ENCODE results near the gene TSEN15. TPM values are rescaled to one million over a fixed set of nuclear protein-coding genes. Genes with fewer than 3 reads are reported as not detected.

The TSEN15 gene
- total RNA-seq, 1 experiment from 2014 or later: 167 TPM

GRCh38 chr1:184101571-184101970, 50.0 kb downstream of the TSEN15 start:
- DNase-seq (ENCODE audit: low spot score): no peak

GRCh38 chr1:184110272-184111204, 59.0 kb downstream of the TSEN15 start:
- DNase-seq (ENCODE audit: low spot score): no peak

GRCh38 chr1:184112176-184112948, 60.8 kb downstream of the TSEN15 start:
- DNase-seq (ENCODE audit: low spot score): no peak

GRCh38 chr1:184113251-184113650, 61.7 kb downstream of the TSEN15 start:
- no peak for DNase-seq (ENCODE audit: low spot score)

DNA sequence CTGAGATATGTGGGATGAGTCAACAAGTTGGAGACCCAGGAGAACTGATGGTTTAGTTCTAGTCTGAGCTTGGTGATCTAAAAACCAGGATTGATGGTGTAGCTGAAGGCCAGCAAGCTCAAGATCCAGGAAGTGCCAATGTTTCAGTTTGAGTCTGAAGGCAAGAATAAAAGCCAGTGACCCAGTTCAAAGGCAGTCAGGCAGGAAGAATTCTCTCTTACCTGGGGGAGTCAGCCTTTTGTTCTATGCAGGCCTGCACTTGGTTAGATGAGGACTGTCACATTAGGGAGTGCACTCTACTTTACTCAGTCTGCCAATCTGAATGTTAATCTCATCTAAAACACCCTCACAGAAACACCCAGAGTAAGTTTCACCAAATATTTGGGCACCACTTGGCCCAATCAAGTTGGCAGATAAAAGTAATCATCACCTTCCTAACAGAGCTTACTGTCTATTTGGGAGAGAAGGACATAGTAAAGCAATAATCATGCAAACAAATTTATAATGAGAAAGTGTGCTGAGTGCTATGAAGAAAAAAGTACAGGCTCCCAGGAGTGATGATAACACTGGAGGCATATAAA, 63.4 kb downstream of the TSEN15 start:
- no peak for DNase-seq (ENCODE audit: low spot score)

DNA sequence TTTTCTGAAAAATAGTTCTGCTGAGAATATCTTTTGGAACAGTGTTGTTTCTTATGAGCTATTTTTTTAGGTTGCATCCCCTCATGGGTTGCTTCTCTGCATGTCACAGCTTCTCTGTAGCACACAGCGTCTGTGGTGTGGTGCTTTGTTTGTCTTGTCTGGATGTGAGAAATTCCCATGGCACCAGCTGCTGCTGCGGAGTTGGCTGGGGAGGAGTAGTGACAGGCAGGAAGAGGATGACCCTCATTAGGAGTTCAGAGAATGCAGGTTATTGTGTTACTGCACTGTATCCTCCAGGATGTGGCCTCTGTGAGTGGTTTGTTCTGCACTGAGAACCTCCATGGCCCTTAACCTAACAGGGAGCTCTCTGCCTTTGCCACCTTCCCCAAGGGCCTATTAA, 64.8 kb downstream of the TSEN15 start:
- DNase-seq (ENCODE audit: low spot score): no peak

GRCh38 chr1:184118046-184118445, 66.5 kb downstream of the TSEN15 start:
- peak; percentile 87 for DNase-seq (ENCODE audit: low spot score)

Other genes with a start within 250 kb of the TSEN15 start
- gene RGL1, start 246.6 kb upstream of the TSEN15 start, total RNA-seq (2014; rRNA removed; shearing (Covaris generic)): 5.1 and 5.6 TPM in 2 replicates
- 1.1 and 1.2 TPM in 2 replicates for gene COLGALT2, start 14.0 kb upstream of the TSEN15 start, total RNA-seq (2014; rRNA removed; shearing (Covaris generic))

All from A172 (cell line).